GM18870 (cell line): ENCODE measurements around the gene PPP2R5C.

Source experiments
- ATAC-seq: cut with Tn5 transposase; IDR thresholded peaks from one replicate; pipeline ENCODE4 v1.9.1; 2021; ENCODE audit warnings: moderate library complexity; ENCODE audit not compliant: unreplicated experiment

The PPP2R5C gene

DNA sequence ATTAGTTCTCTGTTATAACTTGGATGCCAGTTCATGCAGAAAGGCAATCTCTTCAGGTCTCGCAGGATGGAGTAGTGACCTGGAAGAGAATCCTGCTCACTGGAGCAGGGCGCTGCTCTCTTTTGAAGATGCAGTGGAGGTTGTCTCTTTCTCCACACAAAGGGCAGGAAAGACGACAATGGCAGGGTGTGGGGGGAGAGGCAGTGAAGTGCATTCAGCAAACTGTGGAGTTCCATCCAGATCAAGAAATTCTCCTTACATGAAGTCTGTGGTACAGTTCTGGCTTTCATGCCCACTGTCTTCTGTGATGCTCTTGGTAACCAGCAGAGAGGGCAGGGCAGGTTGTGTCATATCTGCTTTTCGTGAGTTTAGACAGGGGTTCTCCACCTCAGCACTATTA is 6.6 kb upstream of the PPP2R5C start:
- ATAC-seq, result no peak

DNA sequence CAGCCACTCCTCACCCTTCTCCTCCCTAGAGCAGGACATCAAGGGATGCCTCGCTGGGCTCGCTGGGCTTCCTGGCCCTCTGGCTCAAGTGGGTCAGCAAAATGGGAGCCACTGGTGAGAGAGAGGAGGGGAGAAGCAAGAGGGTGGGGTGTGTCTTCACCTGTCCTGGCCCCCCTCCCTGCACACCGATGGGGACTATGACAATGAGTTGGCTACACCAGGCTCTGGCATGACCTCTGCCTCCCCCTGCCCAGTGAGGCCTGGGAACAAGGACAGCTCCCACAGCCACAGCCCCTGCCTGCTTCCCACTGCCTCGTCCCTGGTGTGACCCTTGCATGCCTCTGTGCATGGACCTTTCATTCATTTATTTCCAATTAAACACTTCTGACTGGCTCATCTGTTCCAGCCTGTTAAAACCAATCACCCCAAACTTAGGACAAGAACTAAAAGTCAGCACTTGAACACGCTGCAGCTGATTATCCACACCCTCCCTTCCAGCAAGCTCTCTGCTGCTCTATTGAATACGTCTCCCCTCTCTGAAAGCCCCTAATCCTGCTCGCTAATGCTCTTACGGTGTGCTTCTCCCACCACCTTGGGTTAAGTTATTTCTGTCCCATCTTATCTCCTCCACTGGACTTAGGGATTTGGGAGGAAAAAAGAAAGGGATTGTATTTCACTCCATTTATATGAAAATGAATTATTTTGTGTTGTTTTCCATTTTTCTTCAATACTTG is 5.8 kb upstream of the PPP2R5C start:
- no peak for ATAC-seq

DNA sequence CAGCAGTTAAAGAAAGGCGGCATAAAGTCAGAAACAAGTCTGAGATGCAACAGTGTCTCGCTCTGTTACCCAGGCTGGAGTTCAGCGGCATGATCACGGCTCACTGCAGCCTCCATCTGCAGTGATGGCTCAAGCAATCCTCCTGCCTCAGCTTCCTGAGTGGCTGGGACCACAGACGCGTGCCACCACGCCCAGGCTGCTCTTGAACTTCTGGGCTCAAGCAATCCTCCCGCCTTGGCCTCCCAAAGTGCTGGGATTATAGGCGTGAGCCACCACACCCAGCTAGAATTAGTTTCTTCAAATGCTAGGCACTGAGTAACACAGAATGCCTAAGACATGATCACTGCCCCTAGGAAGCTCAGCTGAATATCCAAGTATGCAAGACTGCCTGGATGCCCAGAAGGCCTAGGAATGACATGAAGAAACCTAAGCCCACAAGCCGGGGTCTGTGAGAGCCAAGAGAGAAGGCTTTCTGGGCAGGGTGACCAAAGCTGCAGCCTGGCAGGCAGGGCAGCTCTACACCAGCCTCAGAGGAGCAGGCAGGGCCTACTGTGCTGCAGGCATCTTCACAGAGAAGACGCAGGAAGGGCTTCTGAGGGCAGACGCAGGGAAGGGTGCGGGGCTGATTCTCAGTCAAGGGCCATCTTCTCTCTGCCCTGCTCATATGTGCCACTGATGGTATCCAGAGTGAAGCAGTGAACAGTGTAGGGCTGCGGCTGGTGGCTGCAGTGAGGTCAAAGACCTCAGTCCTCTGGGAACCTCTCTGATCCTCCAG is 4.3 kb upstream of the PPP2R5C start:
- ATAC-seq, result no peak

DNA sequence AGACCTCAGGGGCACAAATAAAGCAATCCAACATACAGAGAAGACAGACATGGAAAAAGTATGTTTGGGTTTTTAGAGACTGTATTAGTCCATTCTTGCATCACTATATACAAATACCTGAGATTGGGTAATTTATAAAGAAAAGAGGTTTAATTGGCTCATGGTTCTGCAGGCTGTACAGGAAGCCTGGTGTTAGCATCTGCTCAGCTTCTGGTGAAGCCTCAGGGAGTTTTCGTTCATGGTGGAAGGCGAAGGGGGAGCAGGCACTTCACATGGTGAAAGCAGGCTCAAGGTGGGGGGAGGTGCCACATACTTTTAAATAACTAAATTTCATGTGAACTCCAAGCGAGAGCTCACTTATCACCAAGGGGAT is 3.7 kb upstream of the PPP2R5C start:
- no peak for ATAC-seq

DNA sequence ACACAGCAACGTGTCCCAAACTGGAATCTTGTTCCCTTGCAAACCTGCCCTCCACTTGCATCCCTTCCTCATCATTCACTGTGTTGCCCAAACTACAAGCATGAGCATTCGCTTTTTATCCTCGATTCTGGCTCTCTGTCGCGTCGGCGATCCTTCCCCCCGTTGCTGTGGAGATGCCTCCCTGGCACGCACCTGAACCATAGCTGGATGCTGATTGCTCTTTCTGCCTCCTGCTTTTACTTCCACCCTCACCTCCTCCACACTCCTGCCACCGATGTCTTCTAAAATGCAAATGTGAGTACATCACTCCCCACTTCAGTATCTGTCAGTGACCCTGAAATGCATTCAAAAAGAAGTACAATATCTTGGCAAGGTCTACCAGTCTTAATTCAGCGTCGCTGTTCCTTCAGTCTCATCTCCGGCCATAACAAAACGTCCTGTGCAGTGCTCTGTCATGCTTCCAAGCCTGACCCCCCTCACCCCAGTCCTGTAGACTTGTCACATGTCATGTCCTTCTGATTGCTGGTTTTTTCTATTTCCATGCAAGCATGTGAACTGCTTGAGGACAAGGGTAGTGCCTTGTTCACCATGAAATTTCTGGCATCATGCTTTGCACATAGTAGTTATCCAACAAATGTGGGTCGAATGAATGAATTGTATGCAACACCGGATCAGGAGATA is 2.5 kb upstream of the PPP2R5C start:
- no peak for ATAC-seq

DNA sequence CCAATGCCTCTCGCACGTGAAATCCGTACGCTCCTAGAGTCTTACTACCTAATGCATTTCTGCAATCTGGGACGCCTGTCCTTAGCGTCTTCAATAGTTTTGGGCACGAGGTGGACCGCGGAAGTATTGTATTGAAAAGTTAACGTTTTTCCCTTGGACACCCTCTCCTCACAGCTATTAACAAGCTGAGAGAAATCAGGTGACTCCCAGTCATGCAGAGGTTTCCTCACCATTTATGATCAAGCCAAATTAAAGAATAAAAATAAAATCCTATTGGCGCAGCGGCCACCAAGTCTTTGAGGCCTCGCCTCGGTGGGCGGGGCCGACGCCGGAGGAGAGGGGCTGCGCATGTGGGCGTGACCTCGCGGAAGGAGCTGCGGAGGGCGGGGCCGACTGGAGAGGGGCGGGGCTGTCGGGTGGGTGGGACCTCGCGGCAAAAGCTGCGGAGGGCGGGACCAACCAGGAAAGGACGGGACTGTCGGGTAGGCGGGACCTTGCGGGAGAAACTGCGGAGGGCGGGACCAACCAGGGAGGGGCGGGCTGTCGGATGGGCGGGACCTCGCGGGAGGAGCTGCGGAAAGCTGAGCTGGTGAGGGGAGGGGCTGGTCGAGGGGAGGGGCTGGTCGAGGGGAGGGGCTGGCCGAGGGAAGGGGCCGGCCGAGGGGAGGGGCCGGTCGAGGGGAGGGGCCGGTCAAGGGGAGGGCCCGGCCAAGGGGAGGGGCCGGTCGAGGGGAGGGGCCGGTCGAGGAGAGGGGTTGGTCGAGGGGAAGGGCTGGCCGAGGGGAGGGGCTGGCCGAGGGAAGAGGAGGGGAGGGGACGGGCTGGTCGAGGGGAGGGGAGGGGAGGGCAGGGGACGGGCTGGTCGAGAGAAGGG is 1.1 kb upstream of the PPP2R5C start:
- no peak for ATAC-seq

DNA sequence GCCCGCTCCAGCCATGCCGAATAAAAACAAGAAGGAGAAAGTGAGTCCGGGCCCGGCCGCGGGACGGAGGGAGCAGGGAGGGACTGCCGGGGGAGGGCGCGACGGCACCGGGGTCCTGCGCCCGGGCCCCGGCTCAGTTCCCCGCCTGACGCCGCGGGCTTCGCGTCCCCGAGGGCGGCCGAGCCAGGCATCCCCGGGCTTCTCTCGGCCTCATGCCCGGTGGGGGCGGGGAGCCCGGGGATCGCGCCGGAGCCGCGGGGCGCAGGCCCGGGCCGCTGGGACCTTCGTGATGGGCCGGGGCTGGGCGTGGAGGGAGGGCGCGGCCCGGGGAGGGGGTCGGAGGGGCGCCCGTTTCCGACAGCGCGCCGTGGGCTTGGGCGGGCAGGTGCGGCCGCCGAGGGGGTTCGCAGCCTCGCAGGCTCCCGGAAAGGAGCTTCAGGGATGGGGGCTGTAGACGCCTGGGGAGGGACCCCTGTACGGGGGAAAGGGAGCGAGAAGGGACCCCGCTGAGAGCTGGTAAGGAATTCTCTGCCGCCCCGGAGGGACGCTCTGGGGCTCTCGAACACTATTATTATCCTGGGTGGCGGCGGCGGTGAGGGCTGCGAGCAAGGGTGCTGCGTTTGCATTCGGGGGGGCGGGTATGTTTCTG is 496 bp downstream of the PPP2R5C start:
- no peak for ATAC-seq

DNA sequence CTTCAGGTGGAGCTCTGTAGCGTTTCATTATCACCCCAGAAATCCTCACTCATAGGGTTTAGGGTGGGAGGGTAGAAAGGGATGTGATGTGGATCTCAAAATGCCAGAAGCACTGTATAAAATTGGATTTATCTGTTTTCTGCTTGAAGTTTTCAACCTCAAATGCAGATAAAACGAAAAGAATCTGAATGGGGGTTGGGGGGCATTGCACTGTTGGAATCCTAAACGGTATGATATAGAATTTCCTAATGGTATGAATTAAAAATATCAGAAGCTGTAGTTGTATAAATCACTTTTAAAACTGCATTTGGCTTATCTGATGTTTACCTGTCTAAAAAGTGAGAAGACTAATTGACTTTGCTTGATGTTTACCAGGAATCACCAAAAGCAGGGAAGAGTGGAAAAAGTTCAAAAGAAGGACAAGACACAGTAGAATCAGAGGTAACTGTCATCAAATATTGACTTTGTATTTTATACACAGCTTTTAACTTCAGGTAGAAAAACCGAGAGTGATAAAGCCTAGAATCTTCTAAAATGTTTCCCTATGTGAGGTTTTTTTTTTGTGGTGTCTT is 1.1 kb downstream of the PPP2R5C start:
- ATAC-seq, result no peak

DNA sequence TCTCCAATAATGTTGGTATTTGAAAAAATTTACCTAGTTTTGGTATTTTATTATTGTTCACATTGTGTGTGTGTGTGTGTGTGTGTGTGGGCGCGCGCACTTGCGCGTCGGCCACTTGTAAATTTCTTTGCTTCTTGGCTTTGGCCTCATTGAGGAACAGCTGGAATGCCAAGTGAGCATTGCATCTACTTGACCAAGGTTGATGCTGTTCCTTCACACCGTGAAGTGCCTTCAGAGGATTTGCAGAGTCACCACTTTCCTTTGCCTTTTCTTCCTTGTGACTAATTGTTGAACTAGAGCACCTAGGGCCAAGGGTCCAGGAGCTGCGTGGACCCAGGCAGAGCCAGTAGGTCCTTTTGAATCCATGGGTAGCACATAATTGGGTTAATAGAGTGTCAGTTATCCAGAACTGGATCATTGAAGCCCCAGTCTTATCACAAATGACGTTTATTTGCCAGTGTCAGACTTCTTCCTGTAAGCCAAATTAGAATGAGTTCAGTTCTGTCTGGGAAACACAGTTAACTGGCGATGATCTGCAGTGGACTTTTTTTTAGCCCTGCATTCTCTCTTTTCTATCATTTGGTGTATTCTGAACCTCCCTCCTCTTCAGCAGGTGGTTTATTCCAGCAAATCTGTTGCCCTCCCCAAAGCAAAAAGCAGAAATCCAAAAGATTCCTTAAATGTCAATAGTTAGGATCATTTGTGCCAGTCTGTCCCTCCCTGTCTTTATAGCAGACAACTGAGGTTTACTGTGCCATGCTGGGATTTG is 2.6 kb downstream of the PPP2R5C start:
- ATAC-seq, result no peak

DNA sequence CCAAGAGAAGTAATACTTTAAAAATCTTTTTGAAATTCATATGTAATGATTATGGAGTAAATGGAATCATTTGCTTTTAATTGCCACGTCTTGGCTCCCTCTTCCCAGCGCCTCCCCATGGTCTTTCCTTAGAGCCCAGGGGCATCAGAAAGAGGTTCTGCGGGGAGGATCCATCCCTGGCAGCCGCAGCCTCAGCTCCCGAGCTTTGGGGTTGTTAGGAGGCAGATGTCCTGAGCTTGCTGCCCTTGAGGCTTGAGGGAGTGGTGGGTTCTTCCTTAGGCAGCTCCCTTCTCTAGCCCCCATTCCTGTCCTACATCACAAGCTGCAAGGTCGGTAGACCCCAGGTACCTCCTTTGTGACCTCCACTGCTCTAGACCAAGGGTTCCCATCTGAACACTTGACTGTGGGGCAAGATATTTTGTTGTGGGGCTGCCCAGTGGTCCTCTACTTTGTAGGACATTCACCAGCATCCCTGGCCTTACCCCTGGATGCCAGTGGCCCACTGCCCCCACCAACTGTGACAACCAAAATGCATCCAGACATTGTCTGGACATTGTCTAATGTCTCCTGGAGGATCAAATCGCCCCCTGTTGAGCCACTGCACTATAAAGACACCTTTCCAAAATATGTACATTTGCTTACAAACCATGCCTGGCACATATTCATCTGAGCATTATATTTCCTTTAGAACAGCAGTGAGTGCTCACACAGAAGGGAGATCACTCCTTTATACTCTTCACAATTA is 6.3 kb downstream of the PPP2R5C start:
- ATAC-seq, result no peak

DNA sequence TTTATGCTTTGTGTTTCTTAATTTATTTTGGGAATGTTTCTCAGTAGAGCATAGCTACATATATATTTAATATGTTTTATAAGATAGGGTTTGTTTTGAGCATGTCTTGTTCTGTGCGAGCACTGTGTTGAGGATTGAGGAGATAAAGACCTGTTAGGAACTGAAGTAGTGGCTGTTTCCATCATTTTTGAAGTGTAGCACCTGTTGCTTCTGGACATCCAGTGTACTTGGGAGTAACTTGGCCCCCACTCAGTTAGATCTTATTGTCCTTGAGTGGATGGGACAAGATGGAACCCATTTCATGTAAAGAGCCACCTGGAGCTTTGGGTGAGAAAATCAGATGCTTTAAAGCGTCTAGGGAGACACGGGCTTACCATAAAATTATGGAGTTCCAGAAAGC is 8.7 kb downstream of the PPP2R5C start:
- ATAC-seq, result no peak

DNA sequence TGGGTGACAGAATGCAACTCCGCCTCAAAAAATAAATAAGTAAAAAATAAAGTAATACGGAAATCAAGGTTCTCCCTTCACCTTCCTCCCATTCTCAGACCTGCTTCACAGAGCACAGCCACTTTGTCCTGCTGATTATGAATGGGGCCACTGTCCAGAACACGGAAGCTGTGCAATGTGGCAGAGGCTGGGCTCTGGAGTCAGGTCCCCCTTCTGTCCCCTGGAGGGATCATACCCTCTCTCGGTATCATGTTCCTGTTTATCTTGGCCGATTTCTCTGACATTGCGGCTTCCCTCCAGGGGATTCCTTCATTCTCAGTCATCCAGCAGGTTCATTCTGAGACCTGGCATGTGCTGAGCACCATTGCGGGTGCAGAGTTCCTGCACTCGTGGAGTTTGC is 11.3 kb downstream of the PPP2R5C start:
- no peak for ATAC-seq

DNA sequence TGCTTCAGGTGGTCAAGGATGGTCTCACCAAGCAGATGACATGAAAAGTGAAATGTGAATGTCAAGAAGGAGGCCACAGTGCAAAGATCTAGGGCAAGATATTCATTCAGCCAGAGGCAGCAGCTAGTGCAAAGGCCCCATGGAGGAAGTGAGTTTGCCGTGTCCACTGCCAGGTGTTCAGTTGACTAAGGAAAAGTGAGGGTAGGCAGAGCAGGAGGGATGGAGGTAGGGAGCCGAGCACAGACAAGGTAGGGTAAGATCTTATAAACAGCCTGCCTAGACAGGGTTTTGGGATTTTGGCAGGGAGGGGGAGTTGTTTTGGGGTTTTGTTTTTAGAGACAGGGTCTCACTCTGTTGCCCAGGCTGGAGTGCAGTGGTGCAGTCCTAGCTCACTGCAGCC is 11.9 kb downstream of the PPP2R5C start:
- ATAC-seq, result no peak

DNA sequence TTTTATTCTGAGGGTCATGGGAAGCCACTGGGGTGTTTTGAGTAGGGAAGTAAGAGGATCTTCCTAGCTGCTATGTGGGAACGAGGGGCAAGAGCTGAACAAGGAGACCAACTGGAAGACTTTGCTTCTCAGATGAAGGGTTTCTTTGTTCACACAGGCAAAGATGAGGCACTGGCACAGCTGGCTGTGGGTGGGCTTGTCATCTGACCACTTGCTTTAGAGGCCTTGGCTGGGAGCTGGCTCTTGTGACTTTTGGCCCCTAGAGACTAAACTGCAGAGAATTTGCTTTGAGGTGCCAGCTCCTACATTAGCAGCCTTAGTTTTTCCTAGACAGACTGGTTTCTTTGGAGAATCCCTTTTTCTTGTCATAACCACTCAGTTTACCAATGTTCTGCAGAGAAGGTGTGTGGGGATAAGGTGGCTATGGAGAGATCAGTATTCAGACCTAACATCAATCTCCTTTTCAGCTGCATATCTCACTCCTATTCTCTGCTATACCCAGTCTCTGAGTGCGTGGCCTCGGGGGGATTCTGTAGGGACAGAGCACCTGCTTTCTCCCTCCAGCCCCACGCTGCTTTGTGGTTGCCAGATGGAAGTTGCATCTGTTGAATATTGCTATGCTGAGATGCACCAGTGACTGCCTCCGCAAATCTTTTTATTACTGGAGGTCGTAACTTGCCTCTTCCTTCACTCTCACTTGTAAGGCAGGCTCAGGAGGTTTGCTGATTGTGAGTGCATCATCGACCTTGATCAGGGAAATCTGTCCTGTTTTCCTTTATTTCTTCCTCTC is 12.7 kb downstream of the PPP2R5C start:
- no peak for ATAC-seq

DNA sequence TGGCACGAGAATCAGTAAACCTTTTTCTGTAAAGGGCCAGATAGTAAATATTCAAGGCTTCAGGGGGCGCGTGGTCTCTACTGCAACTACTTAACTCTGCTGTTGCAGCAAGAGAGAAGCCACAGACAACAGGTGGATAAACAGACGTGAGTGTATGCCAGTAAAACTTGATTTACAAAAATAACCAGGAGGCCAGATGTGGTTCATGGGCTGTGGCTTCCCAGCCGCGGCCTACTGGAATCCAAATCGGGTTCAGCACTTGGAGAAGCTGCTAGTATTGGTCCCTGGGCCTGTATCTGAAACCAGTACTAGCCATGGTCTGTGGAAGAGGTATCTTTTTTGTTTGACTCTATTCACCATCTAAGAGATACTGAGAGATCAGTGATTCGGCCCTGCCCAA is 13.3 kb downstream of the PPP2R5C start:
- no peak for ATAC-seq

DNA sequence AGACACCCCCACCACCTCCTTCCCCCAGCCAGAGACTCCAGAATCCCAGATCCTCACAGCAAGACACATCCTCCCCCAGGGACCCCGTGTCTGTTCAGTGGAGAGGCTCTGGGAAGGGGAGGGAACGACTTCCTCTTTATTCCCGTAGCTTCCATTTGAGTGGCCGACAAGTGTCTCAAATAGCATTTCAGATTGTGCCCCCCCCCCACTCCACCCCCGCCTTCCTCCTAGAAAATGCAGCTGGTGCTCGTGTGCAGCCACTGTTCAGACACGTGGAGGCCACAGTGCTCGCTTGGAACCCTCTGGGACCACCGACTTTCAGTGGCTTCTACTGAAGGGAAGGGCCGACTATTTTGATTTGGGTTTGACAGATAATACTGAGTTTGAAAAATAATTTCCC is 14.3 kb downstream of the PPP2R5C start:
- no peak for ATAC-seq

DNA sequence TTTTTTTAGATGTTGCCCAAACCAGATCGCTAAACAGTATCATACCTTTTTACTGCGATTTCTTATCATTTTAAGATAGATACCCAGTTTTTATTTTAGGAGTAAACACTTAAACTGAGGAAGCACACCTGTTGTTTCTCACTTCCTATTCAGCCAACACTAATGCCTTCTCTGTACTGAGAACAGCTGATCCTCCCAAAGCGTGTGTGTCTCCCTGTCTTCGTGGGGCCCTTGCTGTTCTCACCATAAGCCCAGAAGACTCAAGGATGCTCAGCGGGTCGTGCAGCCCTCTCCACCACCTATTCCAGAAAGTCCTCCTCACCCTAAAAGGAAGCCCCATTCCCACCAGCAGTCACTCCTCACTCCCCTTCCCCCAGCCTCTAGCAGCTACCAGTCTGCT is 14.8 kb downstream of the PPP2R5C start:
- ATAC-seq, result no peak

DNA sequence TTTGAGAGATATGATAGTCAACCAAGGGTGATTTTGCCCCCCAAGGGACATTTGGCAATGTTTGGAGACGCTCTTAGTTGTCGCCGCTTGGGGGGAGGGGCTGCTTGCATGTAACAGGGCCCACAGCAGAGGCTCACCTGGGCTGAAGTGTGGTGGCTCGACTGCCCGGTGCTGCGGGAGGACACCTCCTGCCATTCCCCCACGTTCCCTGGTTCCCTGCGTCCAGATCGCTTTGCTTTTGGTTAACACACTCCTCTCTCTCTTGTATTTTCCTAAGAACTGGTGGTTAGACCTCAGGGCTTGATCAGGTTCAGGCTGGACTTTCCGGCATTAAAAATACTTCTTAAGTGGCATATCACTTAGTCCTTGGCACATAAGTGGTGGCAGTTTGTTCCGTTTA is 18.9 kb downstream of the PPP2R5C start:
- ATAC-seq, result no peak
